Spleen (tissue), 7 donors: ENCODE results near the gene LAIR1.
"Not testable (repeated sequence)": the region's sequence is repeated elsewhere in the genome, so short reads cannot be mapped to it uniquely, and the experiment has no call there.

Experiments used
- CTCF ChIP-seq, 11 experiments: fragments of 200-600 bp in 7 of 11; fragments of 450-650 bp in 4 of 11; sonication (generic) in 4 of 11; IDR thresholded peaks in 8 of 11; conservative IDR thresholded peaks in 3 of 11; 1 replicate in 7 of 11; 2 replicates in 4 of 11; pipeline versions ENCODE4 v1.4.0 to v1.8.0; 2016 to 2021; ENCODE audit warnings: antibody characterized with exemption in 11 of 11, inconsistent platforms in 4 of 11, mild to moderate bottlenecking in 1 of 11
- POLR2A ChIP-seq, 3 donors: fragments of 450-650 bp; IDR thresholded peaks; one replicate each; pipeline ENCODE4 v1.5.1; 2017; ENCODE audit warnings: antibody characterized with exemption in 3 of 3, mild to moderate bottlenecking in 1 of 3
- POLR2AphosphoS5 ChIP-seq, 3 donors: sonication (generic); formaldehyde crosslinking; IDR thresholded peaks; one replicate each; pipeline ENCODE4 v1.5.1; 2017; ENCODE audit warnings: antibody characterized with exemption in 3 of 3
- donor health status: DM: no; HTN: no; CAD: no; lungs with moderate emphysema.
- donor health status: DM: no; HTN: no; CAD: no.
- donor health status: DM: no; HTN: no; CAD: no.

- not testable (repeated sequence) for TF ChIP-seq CTCF (IDR thresholded peaks at IDR 0.05 in 8 of 11, conservative IDR thresholded peaks at IDR 0.05 in 3 of 11); POLR2A (IDR thresholded peaks at IDR 0.05); POLR2AphosphoS5 (IDR thresholded peaks at IDR 0.05)
Observed at GRCh38 chr19:54371453-54371852, 6.7 kb upstream of the LAIR1 start.
